Keratinocyte (primary cell): ENCODE results near the gene CLOCK. TPM values are rescaled to one million over a fixed set of nuclear protein-coding genes. Genes with fewer than 3 reads are reported as not detected.

Experiments
- DNase-seq: peaks from one replicate; pipeline ENCODE4 v3.0.0-alpha.2; 2011; ENCODE audit warnings: low read depth, missing footprints, low spot score
- FAIRE-seq: peaks from 2 replicates; lab custom pipeline; 2011; peaks lifted over from hg19 to GRCh38; lab: Jason Lieb, UNC
- H2AFZ ChIP-seq: 2 replicates; pipeline ENCODE4 v1.6.0; 2012; ENCODE audit warnings: low read length, control low read depth, inconsistent platforms; ENCODE audit not compliant: control insufficient read depth
- H3K27ac ChIP-seq: 2 replicates; pipeline ENCODE4 v1.5.1; 2011; ENCODE audit warnings: low read length; ENCODE audit not compliant: control insufficient read depth, insufficient read depth
- H3K27me3 ChIP-seq: 3 replicates; pipeline ENCODE4 v1.6.0; 2011; ENCODE audit warnings: low read length; ENCODE audit not compliant: control insufficient read depth, insufficient read depth; ENCODE audit errors: extremely low read depth
- H3K36me3 ChIP-seq, 2 experiments: 2 replicates in 1 of 2; 3 replicates in 1 of 2; pipeline ENCODE4 v1.5.1; 2011; ENCODE audit warnings: low read length in 2 of 2, mild to moderate bottlenecking in 1 of 2; ENCODE audit not compliant: control insufficient read depth in 2 of 2, insufficient read depth in 2 of 2; ENCODE audit errors: extremely low read depth in 1 of 2
- H3K4me1 ChIP-seq: 3 replicates; pipeline ENCODE4 v1.5.1; 2011; ENCODE audit warnings: low read length; ENCODE audit not compliant: control insufficient read depth, insufficient read depth; ENCODE audit errors: extremely low read depth
- H3K4me2 ChIP-seq: 3 replicates; pipeline ENCODE4 v1.6.0; 2011; ENCODE audit warnings: low read depth, low read length; ENCODE audit not compliant: control insufficient read depth, insufficient read depth; ENCODE audit errors: extremely low read depth
- H3K4me3 ChIP-seq, 3 experiments: fragments of 200-600 bp in 1 of 3; sonication (generic) in 1 of 3; 2 replicates in 2 of 3; 3 replicates in 1 of 3; pipeline ENCODE4 v1.5.1; 2011 to 2016; ENCODE audit warnings: low read length in 3 of 3, mild to moderate bottlenecking in 3 of 3, control low read depth in 2 of 3, inconsistent platforms in 1 of 3, low read depth in 1 of 3, mixed read lengths in 1 of 3, mixed run types in 1 of 3, moderate library complexity in 1 of 3; ENCODE audit not compliant: control insufficient read depth in 2 of 3, insufficient read depth in 2 of 3; ENCODE audit errors: extremely low read depth in 1 of 3
- H3K79me2 ChIP-seq: 2 replicates; pipeline ENCODE4 v1.6.0; 2012; ENCODE audit warnings: low read length; ENCODE audit not compliant: control insufficient read depth, insufficient read depth
- H3K9ac ChIP-seq: 3 replicates; pipeline ENCODE4 v1.6.0; 2011; ENCODE audit warnings: low read length; ENCODE audit not compliant: control insufficient read depth, insufficient read depth; ENCODE audit errors: extremely low read depth
- H3K9me1 ChIP-seq: 3 replicates; pipeline ENCODE4 v1.6.0; 2011; ENCODE audit warnings: low read length; ENCODE audit not compliant: control insufficient read depth, insufficient read depth; ENCODE audit errors: extremely low read depth
- H3K9me3 ChIP-seq: 2 replicates; pipeline ENCODE4 v1.5.1; 2012; ENCODE audit warnings: low read depth, low read length; ENCODE audit not compliant: control insufficient read depth
- H4K20me1 ChIP-seq: 3 replicates; pipeline ENCODE4 v1.6.0; 2011; ENCODE audit warnings: low read length; ENCODE audit not compliant: control insufficient read depth, insufficient read depth; ENCODE audit errors: extremely low read depth
- EZH2 ChIP-seq: IDR thresholded peaks from one replicate; pipeline ENCODE4 v1.6.1; 2012; ENCODE audit warnings: inconsistent platforms, mild to moderate bottlenecking, low read length, moderate library complexity
- dilution Hi-C: fragments of 300-500 bp; cut with MboI; formaldehyde crosslinking; loops from one replicate; pipeline ENCODE4 v1.7.0; 2020; ENCODE audit warnings: low sequenced_read_pairs; ENCODE audit not compliant: extremely low pct_ligation_motif_present
- polyA plus RNA-seq, 5 experiments: library from polyadenylated mRNA; depleted of rRNA in 3 of 5; stranded (reverse) in 3 of 5; stranded (forward) in 1 of 5; unstranded in 1 of 5; fragments of >200 nt; gene quantifications; 1 replicate in 1 of 5; 2 replicates in 3 of 5; 3 replicates in 1 of 5; pipeline versions ENCODE4 v1.2.1 to v1.2.3, GENCODE V29; 2011 to 2012; ENCODE audit warnings: missing spikeins in 2 of 5, low read depth in 1 of 5, low replicate concordance in 1 of 5
- TF ChIP-seq, protein P1 (sequence below), 3 experiments: IDR thresholded peaks in 1 of 3; conservative IDR thresholded peaks in 1 of 3; optimal IDR thresholded peaks in 1 of 3; 2 replicates in 2 of 3; 3 replicates in 1 of 3; pipeline versions ENCODE3 to v1.5.1; 2011; ENCODE audit warnings: low read length in 3 of 3, mild to moderate bottlenecking in 3 of 3, moderate library complexity in 2 of 3, control low read depth in 1 of 3, inconsistent platforms in 1 of 3; ENCODE audit not compliant: insufficient read depth in 2 of 3; ENCODE audit errors: extremely low read depth in 1 of 3

CLOCK gene
- polyA plus RNA-seq, 1 donor (not counting 4 experiments of a cell fraction or from before 2014, with no cell fraction given) = 27.1 TPM

DNA sequence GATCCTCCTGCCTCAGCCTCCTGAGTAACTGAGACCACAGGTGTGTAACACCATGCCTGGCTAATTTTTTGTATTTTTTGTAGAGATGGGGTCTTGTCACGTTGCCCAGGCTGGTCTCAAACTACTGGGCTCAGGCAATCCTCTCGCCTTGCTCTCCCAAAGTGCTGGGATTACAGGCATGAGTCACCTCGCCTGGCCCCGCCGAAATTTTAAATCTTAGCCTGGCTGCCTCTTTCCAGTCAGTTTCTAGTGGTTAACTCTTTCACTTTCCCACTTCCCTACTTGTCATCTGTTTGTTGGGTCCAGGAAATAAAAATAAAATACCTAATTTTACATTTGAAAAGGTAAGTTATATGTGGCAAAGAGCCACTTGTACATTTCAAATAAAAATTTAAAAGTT is 88.5 kb downstream of the CLOCK start:
- H3K4me3 ChIP-seq = no peak overlapping the region

DNA sequence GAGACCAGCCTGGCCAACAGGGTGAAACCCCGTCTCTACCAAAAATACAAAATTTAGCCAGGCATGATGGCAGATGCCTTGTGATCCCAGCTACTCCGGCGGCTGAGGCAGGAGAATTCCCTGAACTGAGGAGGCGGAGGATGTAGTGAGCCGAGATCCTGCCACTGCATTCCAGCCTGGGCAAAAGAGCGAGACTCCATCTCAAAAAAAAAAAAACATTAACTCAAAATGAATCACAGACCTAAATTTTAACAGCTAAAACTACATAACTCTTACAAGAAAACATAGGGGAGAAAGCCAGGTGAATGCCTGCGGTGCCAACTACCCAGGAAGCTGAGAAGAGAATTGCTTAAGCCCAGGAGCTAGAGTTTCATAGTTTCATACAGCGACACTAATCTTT is 96.1 kb downstream of the CLOCK start:
- Histone ChIP-seq H3K79me2 (no peaks in the 10 kb centered on the region), H3K36me3 (peaks cover 7 to 10% of the 10 kb centered on the region in 2 experiments), H3K9ac (no peak overlapping the region), H3K4me3 (no peak overlapping the region), H2AFZ (no peak overlapping the region), H3K9me3 (no peaks in the 10 kb centered on the region), H4K20me1 (no peaks in the 10 kb centered on the region), H3K4me1 (peaks cover 3% of the 10 kb centered on the region), H3K9me1 (no peaks in the 10 kb centered on the region), H3K27me3 (no peaks in the 10 kb centered on the region), H3K27ac (no peak overlapping the region), H3K4me2 (no peak overlapping the region)
- FAIRE-seq (no peak), DNase-seq (no peak)
- TF ChIP-seq, protein P1, sequence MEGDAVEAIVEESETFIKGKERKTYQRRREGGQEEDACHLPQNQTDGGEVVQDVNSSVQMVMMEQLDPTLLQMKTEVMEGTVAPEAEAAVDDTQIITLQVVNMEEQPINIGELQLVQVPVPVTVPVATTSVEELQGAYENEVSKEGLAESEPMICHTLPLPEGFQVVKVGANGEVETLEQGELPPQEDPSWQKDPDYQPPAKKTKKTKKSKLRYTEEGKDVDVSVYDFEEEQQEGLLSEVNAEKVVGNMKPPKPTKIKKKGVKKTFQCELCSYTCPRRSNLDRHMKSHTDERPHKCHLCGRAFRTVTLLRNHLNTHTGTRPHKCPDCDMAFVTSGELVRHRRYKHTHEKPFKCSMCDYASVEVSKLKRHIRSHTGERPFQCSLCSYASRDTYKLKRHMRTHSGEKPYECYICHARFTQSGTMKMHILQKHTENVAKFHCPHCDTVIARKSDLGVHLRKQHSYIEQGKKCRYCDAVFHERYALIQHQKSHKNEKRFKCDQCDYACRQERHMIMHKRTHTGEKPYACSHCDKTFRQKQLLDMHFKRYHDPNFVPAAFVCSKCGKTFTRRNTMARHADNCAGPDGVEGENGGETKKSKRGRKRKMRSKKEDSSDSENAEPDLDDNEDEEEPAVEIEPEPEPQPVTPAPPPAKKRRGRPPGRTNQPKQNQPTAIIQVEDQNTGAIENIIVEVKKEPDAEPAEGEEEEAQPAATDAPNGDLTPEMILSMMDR (optimal IDR thresholded peaks at IDR 0.05 in 1 of 3, IDR thresholded peaks at IDR 0.05 in 1 of 3, conservative IDR thresholded peaks at IDR 0.05 in 1 of 3; ENCODE audit: extremely low read depth in 1 of 3, insufficient read depth in 2 of 3, low read length in 3 of 3) = no peak
- no peak for TF ChIP-seq EZH2
- dilution Hi-C loops = no loop called here

More for the DNA sequence above, 88.5 kb downstream of the CLOCK start:
- no peaks in the 10 kb centered on the region for H4K20me1 ChIP-seq
- H3K9me1 ChIP-seq = no peaks in the 10 kb centered on the region
- FAIRE-seq (peak; percentile 70), DNase-seq (no peak)
- H3K27ac ChIP-seq = peak overlapping the region; percentile 37
- dilution Hi-C loops = no loop called here
- no peaks in the 10 kb centered on the region for H3K27me3 ChIP-seq
- H3K79me2 ChIP-seq = no peaks in the 10 kb centered on the region
- peak overlapping the region; percentile 66 for H3K4me2 ChIP-seq
- no peak overlapping the region for H2AFZ ChIP-seq
- no peak for TF ChIP-seq EZH2
- TF ChIP-seq, protein P1 (optimal IDR thresholded peaks at IDR 0.05 in 1 of 3, IDR thresholded peaks at IDR 0.05 in 1 of 3, conservative IDR thresholded peaks at IDR 0.05 in 1 of 3; ENCODE audit: extremely low read depth in 1 of 3, insufficient read depth in 2 of 3, low read length in 3 of 3) = no peak
- H3K4me1 ChIP-seq = peaks cover 12% of the 10 kb centered on the region
- no peaks in the 10 kb centered on the region for H3K9me3 ChIP-seq
- H3K9ac ChIP-seq = no peak overlapping the region
- peaks cover 3 to 7% of the 10 kb centered on the region in 2 experiments for H3K36me3 ChIP-seq
